GM19455 (cell line): ENCODE measurements around the gene KRCC1.
"Not testable (repeated sequence)": the region's sequence is repeated elsewhere in the genome, so short reads cannot be mapped to it uniquely, and the experiment has no call there.

ENCODE experiments used
- ATAC-seq: cut with Tn5 transposase; IDR thresholded peaks from one replicate; pipeline ENCODE4 v1.9.1; 2021; ENCODE audit not compliant: unreplicated experiment

The KRCC1 gene

DNA sequence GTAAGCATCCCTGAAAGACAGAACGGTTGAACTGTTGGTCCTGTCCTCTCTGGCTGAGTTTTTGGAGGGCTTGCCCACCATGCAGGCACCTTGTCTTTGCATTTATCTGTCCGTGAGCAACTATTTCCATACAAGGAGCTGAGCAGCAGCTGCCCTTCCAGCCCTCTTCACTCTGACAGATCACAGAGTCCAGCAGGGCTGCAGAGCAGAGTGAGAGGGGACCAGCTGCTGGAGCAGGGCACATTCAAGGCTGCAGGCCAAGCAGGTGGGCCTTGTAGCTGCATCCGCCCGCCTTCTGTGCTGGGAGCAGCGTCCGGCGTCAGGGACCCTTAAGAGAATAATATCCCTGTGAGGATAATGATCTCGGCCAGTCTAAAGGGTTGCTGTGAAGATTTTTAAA lies 21.5 kb upstream of the KRCC1 start:
- no peak for ATAC-seq

DNA sequence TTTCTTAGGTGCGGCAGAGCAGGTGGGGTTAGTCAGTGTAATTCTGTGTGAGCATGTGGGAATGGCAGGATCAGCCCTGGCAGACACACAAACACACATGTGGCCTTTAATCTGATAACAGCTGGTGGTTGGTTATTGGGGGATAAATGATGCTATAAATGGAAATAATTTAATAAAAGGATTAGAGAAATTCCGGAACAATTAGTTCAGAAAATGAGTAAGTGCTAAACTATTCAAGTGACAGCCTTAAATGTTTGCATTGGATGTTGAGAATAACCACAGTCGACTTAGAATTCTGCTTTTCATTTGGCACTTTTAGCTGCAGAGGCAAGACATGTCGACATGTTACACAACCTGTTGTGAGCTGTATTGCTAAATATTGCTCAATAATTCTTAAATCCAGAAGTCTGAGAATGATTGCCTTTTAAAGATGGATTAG lies 19.3 kb upstream of the KRCC1 start:
- ATAC-seq: no peak

DNA sequence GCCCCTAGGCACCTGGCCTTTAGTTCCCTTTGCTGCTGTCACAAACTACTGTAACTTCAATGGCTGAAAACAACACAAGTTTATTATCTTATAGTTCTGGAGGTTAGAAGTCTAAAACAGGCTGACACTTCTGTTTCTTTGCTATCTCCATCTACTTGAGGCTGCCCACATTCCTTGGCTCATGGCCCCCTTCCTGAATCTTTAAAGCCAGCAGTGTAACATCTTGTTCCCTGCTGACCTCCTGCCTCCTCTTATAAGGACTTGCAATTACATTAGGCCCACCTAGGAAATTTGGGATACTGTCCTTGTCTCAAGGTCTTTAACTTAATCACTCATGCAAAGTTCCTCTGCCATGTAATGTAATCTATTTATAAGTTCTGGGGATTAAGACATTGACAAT lies 18.6 kb upstream of the KRCC1 start:
- no peak for ATAC-seq

DNA sequence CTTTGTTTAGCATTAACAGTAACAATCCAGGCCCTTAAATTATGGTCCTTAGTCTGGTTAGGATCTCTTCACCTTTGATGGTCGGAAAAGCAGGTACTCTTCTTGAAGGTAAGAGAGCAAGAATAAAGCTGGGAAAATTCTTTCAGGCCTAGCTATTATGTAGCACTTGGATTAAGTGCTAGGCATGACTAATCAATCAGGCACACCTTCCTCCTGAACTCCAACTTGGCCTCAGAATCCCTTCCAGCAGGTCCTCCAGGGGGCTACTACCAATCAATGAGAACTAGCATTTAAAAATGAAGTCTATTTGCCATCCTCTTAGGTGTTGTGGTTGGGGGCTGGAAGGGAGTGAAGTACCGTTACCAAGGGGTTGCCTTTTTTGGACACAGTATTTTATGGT lies 15.8 kb upstream of the KRCC1 start:
- no peak for ATAC-seq

DNA sequence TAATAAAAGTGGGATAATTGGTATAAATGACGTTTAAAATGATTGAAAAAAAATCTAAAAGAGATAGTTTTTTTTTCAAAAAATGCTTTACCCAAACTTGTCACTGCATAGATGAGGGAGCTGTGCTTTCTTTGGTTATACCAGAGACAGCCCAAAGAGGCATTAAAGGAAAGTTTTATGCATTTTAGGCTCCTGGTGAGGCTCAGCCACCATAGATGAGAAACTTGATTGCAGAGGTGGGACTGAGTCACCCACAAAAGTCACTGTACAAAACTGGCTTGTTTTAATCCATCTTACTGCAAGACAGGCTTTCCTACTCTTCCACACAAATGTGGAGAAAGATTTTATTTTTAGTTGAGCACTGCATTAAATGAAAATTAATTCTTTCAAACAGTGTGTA lies 14.5 kb upstream of the KRCC1 start:
- no peak for ATAC-seq

DNA sequence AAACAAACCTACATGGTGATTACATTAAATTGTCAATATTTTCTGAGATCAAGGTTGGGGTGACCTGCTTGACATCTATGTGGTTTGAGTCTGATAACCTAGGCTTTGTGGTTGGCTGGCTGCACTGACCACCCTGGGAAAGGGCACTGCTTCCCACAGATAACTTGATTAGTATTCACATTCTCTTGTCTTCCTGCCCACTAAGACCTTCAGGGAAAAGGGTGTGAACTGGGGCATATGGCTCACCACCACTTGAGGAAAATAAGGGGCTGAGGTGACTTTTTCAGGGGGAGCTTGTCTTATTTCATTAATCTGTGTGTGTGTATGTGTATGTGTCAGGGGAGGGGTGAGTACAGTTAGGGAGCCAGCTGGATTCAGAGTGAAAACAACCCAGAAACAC lies 13.5 kb upstream of the KRCC1 start:
- ATAC-seq: no peak

DNA sequence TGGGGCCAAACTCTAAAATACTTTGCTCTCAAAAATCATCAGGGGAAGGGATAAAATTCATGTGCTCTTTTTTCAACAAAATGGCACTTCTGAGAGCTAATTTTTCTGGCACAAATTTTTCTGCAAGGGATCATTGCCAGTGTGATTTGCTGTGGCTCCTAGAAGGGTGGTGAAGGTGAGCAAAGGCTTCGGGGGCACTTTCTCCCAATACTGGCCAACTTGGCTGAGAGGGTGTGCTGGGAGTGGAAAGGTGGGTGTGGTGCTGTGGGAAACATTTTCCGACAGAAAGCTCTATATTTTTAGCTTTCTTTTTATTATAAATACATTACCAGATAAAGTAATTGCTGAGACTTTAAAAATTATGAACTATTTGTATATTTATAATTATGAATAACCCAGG lies 12.5 kb upstream of the KRCC1 start:
- ATAC-seq: no peak

DNA sequence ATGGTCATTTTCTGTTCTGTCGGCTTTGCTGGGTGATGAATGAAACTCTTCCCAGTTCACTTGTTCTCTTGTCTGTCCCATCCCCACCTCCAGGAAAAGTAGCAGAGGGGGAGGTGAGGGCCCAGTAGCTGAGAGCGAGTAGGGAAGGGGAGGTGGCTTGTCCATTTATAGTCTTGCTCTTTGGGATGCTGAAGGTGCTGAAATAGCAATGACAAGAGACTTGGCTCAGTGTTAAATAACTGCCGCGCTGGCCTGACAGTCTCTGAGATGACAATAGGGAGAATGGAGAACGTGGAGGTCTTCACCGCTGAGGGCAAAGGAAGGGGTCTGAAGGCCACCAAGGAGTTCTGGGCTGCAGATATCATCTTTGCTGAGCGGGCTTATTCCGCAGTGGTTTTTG lies 12.0 kb upstream of the KRCC1 start, which contains the start of gene SMYD1:
TSS of gene SMYD1 (plus strand) at position 228 of the 400 bp plus-strand sequence. CDS start at position 268, 40 bp downstream.
- ATAC-seq: no peak

DNA sequence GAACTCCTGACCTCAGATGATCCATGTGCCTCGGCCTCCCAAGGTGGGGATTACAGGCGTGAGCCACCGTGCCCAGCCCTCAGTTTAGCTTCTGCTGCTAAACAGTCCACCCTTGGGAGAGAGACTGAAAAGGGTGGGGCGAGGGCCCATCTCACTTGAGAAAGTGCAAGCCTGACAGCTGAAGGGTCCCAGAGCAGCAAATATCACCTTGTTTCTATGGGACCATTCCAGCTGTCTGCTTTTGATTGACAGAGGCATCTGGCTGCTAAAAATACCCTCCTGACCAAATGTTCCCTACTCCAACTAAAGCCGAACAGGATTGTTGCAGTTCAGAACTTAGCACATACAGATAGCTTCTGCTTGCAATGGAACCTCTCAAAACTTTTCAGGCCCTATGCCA lies 11.6 kb upstream of the KRCC1 start:
- no peak for ATAC-seq

DNA sequence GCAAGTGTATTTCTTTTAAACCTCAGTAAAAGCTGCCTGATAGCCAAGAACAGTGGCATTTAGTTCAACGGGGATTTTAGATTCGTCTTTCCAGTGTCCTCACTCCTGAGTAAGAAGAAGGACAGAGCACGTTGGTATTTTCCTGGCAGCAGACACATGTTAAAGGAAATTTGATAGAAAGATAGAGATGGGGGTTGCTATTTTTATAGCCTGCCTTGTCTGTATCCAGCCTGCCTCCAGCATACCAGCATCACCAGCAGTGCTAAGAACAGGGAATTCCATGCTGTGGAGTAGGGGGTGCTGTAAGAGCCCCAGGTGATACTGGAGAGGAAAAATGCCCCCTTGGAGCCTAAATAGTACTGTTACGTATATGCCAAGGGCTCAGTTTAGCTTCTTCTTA lies 11.0 kb upstream of the KRCC1 start:
- ATAC-seq: no peak

DNA sequence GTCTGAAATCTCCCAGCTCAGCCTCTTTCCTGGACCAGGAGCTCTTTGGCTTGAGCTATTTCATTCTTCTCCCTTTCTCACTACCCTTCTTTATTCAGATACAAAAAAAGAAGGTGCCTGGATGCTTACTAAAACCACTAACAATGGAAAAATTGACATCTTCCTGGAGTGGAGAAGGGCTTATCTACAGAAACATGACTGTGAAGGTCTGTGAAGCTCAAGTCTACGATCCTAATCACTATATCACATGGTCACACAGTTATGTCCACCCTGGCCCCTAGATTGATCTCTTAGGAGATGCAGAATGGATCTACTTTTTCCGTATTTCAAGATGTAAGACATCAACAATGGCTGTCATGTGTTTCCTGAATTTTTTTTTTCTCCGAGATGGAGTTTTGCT lies 5.7 kb upstream of the KRCC1 start:
- no peak for ATAC-seq

DNA sequence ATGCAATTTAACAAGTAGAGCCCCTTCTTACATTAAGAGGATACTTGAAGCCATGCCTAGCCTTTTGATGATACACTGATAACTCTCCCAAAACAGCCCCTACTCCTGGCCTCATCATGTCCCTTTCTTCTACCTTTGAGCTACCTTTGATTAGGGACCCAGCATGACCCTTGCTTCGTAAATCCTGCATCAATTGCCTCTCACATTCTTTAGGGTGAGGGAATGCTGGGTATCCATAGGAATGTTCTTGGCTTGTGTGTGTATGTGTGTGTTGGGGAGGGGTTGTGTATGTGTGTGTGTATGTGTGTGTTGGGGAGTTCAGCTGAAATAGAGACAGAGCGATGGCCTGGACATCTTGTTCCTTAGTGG lies 5.3 kb upstream of the KRCC1 start:
- ATAC-seq: no peak

DNA sequence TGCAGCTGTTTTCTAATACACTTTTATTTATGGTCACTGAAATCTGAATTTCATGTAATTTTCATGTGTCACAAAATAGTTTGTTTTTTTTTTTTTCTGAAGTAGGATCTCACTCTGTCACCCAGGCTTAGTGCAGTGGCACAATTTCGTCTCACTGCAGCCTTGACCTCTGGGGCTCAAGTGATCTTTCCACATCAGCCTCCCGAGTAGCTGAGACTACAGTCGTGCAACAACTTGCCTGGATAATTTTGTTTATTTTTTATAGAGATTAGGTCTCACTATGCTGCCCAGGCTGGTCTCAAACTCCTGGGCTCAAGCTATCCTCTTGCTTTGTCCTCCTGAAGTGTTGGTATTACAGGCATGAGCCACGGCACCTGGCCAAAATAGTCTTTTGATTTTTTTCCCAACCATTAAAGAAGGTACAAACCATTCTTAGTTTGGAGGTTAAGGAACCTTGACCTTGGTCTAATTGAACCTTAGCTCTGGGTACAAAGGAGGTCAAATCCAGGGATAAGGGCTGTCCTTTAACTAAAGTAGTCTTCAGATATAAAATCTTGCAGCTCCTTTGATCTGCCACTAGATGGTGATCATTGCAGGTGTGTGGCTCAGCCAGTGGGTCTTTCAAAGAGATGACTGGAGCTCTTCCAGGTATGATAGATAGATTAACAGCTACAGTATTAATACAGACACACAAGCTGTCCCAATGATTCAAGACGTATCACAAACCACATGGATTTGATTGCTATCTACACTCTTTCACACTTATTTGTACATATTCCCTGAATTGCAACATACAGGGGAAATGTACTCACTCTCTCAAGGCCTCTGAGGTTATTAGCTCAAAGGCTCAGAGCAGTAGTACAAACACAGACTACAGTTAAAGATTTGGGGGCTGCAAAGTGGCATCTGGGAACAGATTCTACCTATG lies 4.7 kb upstream of the KRCC1 start:
- ATAC-seq: no peak

DNA sequence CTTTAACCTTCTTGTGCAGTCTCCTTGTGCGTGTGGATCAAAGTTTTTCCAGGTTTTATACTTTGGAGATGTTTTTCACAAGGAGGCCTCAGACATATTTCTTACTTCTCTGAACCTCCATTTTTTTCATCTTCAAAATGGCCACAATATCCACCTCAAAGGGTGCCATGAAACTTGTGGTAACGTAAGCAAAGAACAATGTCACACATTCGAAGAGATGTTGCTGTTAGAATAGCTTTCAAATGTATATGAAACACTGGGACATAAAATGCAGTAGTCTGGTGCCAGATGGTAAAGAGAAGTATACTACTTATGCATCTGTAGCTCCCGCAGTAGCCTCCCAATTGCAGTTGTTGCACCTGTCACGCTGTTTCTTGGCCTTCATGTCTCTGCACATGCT lies 2.6 kb upstream of the KRCC1 start:
- ATAC-seq: no peak

DNA sequence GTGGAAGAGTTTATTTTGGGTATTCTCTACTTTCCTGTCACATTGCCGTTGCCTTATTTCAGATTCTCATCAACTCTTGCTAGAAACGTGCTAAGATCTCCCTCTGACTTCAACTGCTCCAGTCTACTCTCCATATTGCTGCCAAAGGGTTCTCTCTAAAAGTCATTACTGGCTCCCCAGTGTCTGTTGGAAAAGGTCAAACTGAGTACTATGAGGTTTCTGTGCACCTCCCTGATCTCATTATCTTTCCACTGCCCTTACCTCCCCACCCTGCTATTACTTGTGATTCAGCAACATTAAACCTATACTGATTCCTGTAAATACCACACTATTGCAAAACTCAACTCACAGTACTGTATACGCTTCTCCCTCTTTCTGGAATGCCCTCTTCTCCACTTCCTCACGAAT lies 1.9 kb upstream of the KRCC1 start:
- no peak for ATAC-seq

DNA sequence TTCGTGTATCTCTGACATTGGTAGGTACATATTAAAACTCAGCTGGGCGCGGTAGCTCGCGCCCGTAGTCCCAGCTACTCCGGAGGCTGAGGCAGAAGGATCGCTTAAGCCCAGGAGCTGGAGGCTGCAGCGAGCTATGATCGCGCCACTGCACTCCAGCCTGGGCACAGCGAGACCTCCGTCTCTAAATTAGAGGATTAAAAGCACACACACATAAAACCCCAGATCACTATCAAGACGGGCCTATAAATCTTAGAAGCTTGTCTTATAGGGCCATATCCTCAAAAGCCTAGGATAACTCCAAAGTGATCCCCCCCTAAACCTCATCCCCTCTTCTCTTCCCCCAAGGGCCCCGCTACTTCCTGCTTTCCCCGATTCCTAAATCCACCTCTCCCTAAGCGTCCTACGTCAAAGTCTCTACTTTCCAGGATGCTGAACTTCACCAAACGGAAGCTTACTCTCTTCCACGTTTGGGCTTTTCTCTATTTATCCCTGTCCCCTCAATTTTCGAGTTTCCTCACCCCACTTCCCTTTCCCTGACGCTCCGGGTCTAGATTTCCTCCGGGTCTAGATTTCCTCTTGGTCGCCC lies 707 bp downstream of the KRCC1 start:
- no peak for ATAC-seq

DNA sequence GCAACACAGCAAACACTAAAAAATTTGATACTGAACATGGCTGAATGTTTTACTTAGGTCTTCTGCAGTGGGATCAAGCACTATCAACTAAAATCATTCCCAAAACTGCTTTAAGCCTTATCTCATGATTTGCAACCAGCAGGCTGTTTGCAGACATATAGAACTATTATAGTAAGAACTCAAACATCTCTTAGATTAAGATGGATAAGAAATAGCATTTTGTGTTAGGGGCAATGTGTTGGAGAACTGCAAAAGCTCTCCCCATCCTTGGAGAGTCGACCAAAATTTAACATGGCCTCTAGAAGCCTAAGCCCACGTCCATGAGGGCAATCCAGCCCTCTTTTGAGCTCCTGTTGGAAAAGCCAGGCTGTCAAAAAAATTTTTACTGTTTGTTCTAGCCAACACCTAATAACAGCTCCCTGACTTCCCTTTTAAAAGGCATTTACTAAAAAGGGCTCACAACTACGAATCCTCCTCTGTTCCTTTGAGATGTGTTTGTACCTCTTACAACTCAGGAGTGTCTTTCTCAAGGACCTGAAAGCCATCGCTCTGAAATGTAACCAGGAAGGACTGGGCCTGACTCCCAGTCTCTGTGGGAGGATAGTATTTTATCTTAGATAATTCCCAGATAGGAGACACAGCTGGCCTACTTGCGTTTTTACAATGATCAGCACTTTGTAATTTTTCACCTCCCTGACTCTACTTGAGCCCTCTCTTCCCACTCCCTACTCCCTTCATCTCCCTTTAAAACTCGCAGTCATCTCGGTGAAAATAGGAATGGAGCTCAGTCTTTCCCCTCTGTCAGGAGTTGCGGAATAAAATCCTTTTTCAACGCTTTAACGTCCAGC lies 1.4 kb downstream of the KRCC1 start:
- ATAC-seq: no peak

DNA sequence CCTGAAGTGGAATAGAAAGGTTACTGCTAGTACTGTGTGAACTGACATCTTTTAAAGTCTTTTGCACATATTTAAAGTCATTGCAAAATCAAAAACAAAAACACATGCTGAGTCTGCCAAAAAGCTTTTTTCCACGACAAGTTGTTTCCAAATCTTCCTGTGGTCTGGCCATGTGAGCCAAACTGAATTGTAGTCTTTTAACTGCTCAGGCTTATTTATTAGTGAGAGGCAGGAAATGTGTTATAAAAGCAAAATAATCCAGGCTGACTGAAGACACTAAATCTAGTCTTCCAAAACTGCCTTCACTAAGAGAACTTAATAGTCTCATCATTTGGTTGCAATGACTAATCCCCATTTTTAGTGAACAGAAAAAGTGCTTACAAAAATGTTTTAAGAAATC lies 2.3 kb downstream of the KRCC1 start:
- ATAC-seq: no peak

DNA sequence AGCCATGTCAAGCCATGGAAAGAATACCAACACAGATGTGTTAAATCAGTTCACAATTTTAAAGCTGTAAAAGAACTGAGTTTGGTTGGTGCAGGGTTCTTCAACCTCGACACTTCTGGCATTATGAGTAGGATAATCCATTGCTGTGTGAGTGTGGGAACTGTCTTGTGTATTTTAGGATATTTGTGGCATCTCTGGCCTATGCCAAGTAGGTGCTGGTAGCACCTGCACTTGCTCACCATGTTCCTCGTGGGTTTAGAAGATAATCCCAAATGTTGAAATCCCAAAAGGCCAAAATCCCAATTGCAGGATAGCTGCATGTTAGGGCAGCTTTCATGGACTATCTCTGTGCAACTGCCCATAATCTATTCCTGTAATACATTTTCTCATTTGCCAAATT lies 3.8 kb downstream of the KRCC1 start:
- ATAC-seq: no peak

DNA sequence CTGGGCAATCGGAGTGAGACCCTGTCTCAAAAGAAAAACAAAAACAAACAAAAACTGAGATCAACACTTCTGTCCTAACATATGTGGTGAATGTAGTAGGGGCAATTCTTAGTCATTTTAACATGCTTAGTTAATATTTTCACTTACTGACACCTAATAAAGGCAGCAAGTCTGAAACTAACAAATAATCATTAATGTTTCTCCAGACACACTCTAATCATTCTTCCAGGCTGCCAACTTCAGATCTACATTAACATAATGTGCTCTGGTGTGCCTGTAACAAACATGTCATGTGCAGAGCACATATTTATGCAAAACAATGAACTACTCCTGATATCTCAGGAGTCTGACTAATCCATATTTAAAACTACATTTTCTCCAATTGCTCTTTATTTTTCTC lies 6.0 kb downstream of the KRCC1 start:
- ATAC-seq: no peak

DNA sequence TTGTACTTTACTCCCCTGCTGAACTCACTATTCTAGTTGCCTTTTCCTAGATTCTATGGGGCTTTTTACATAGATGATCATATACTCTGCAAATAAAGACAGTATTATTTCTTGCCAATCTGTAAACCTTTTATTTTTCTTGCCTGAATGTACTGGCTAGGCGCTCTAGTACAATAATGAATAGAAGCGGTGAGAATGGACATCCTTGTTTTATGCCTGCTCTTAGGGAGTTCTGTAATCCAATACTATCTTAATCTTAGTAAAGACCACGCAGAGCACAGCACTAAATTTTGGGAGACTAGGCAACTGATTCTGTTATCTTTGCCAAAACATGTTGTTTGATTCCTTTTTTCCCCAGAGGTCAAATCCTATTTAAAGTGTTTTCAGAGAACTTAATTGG lies 7.0 kb downstream of the KRCC1 start:
- ATAC-seq: no peak

DNA sequence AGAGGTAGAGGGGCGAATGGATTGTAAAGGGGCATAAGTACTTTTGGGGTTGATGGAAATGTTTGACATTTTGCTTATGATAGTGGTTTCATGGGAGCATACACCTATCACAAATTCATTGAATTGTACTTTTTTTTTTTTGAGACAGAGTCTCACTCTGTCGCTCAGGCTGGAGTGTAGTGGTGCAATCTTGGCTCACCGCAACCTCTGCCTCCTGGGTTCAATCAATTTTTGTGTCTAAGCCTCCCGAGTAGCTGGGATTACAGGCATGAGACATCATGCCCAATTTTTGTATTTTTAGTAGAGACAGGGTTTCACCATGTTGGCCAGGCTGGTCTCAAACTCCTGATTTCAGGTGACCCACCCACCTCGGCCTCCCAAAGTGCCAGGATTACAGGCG lies 10.0 kb downstream of the KRCC1 start:
- ATAC-seq: not testable (repeated sequence)
